Ishikawa (cell line): ENCODE data around the gene WAC.

ENCODE experiments used
- CEBPB ChIP-seq: IDR thresholded peaks from 2 replicates; pipeline ENCODE4 v1.6.1; 2012
- CREB1 ChIP-seq: IDR thresholded peaks from 2 replicates; pipeline ENCODE4 v1.6.1; 2012; ENCODE audit warnings: low read depth
- EGR1 ChIP-seq: IDR thresholded peaks from 2 replicates; pipeline ENCODE4 v1.6.1; 2012
- EP300 ChIP-seq: IDR thresholded peaks from 2 replicates; pipeline ENCODE4 v1.6.1; 2012; ENCODE audit warnings: borderline replicate concordance
- FOXM1 ChIP-seq: IDR thresholded peaks from 2 replicates; pipeline ENCODE4 v1.6.1; 2012; ENCODE audit warnings: low read depth, borderline replicate concordance
- MAX ChIP-seq: IDR thresholded peaks from 2 replicates; pipeline ENCODE4 v1.6.1; 2012
- NFIC ChIP-seq: IDR thresholded peaks from 2 replicates; pipeline ENCODE4 v1.6.1; 2012
- RAD21 ChIP-seq: IDR thresholded peaks from 2 replicates; pipeline ENCODE4 v1.6.1; 2012; ENCODE audit warnings: low read depth
- REST ChIP-seq: IDR thresholded peaks from 2 replicates; pipeline ENCODE4 v1.6.1; 2012; ENCODE audit warnings: low read depth, mild to moderate bottlenecking
- TAF1 ChIP-seq: IDR thresholded peaks from 2 replicates; pipeline ENCODE4 v1.6.1; 2012; ENCODE audit warnings: low read depth, mild to moderate bottlenecking
- TCF12 ChIP-seq: IDR thresholded peaks from 2 replicates; pipeline ENCODE4 v1.6.1; 2012; ENCODE audit warnings: low read depth
- TEAD4 ChIP-seq: IDR thresholded peaks from 2 replicates; pipeline ENCODE4 v1.6.1; 2012
- USF1 ChIP-seq: IDR thresholded peaks from 2 replicates; pipeline ENCODE4 v1.6.1; 2012
- YY1 ChIP-seq: IDR thresholded peaks from 2 replicates; pipeline ENCODE4 v1.6.1; 2012; ENCODE audit warnings: low read depth
- ZBTB7A ChIP-seq: IDR thresholded peaks from 2 replicates; pipeline ENCODE4 v1.6.1; 2012; ENCODE audit warnings: low read depth

The WAC gene

GRCh38 chr10:28570598-28570997, 37.7 kb downstream of the WAC start:
- no peak for TF ChIP-seq USF1
- no peak for TF ChIP-seq ZBTB7A
- no peak for TF ChIP-seq EGR1
- no peak for TF ChIP-seq RAD21
- no peak for TF ChIP-seq TEAD4
- no peak for TF ChIP-seq TCF12
- TF ChIP-seq NFIC = no peak
- TF ChIP-seq REST = no peak
- TF ChIP-seq MAX = no peak
- no peak for TF ChIP-seq FOXM1
- no peak for TF ChIP-seq TAF1
- TF ChIP-seq YY1 = no peak
- TF ChIP-seq CEBPB = no peak
- no peak for TF ChIP-seq CREB1

- TF ChIP-seq EGR1 = no peak
- no peak for TF ChIP-seq FOXM1
- no peak for TF ChIP-seq TCF12
Observed at GRCh38 chr10:28571265-28571664, 38.3 kb downstream of the WAC start.

GRCh38 chr10:28575852-28576251, 42.9 kb downstream of the WAC start:
- TF ChIP-seq TEAD4 (no peak), TAF1 (no peak), ZBTB7A (no peak), YY1 (no peak), FOXM1 (no peak), CREB1 (no peak), REST (no peak), CEBPB (no peak), MAX (no peak), EGR1 (no peak), NFIC (no peak), USF1 (no peak), RAD21 (no peak), EP300 (no peak), TCF12 (no peak)

DNA sequence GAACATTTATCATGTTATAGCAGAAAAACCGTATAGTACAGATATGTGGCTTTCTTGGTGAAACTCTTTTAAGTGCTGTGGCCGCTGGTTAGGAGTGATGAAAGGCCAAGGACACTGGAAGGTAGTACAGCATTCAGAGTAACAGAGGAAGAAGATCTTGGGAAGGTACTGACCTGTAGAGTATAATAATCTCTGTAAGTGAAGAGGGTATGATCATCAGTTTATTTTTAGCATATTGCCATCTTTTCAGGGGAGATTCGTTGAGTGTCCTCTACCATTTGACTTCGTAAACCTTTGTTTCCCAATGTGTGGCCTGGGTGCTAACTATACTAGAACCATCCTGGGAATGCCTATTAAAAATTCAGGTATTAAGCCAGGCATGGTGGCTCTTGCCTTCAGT, 44.6 kb downstream of the WAC start:
- TF ChIP-seq TAF1 (no peak), REST (no peak), TCF12 (no peak), EGR1 (no peak), CEBPB (no peak)

- TF ChIP-seq EGR1 = no peak
- TF ChIP-seq MAX = no peak
- no peak for TF ChIP-seq NFIC
- TF ChIP-seq REST = no peak
- TF ChIP-seq USF1 = no peak
- no peak for TF ChIP-seq FOXM1
- no peak for TF ChIP-seq TEAD4
Observed at GRCh38 chr10:28578454-28578853, 45.5 kb downstream of the WAC start.
